ENCODE measurements around the gene CNTFR. TPM values are rescaled to one million over a fixed set of nuclear protein-coding genes. Genes with fewer than 3 reads are reported as not detected.

The CNTFR gene
- total and polyA plus RNA-seq, 2 of the 8 experiments (the other 6 are each of a cell fraction or from before 2014, with no cell fraction given) = 1.2 to 4.2 TPM

DNA sequence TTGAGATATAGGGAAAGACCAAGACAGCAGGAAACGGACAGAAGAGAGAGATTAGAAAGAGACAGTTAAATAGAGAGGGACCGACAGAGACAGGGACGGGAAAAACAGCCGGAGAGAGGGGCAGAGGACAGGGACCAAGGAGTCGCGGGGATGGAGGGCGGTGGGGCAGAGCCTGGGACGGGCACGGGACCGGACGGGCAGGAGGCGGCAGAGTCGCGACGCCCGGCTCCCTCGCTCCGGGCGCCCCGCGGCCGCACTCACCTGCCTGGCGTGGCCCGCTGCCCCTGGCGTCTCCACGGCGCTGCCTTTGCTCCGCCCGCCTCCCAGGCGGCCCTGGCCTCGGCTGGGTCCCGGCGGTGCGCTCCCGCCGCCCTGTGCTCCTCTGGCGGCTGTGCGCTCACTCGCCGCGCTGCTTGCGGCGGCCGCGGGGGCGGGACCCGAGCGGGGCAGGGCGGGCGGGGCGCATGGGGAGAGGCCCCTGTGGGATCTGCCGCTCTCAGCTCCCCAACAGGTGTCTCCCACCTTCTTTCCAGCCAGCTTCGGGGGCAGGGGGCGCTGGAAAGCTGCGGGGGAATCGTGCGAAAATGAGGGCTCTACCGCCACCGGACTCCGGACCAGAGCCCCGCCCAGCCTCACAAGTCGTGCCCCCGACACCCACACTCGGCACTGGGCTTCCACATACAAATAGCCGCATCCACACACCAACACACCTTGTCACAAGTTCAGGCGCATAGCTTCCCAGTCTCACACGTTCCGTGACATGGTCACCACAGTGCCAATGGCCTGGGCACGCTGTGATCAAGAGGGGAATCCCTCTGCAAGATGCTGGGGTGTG is 39.3 kb upstream of the CNTFR start, which contains the start of gene ARID3C (continued):
- no peak for TF ChIP-seq KDM1A (IDR thresholded peaks at IDR 0.05; ENCODE audit: borderline replicate concordance, low read length)
- TF ChIP-seq TCF12 (IDR thresholded peaks at IDR 0.05; ENCODE audit: low read depth, low read length) = no peak
- TF ChIP-seq CTBP2 (IDR thresholded peaks at IDR 0.05; ENCODE audit: borderline replicate concordance, insufficient read depth, insufficient read length, low read length) = no peak
- no peak for TF ChIP-seq JUN (IDR thresholded peaks at IDR 0.05; ENCODE audit: low read depth, low read length)
- TF ChIP-seq, protein P1, sequence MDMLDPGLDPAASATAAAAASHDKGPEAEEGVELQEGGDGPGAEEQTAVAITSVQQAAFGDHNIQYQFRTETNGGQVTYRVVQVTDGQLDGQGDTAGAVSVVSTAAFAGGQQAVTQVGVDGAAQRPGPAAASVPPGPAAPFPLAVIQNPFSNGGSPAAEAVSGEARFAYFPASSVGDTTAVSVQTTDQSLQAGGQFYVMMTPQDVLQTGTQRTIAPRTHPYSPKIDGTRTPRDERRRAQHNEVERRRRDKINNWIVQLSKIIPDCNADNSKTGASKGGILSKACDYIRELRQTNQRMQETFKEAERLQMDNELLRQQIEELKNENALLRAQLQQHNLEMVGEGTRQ (IDR thresholded peaks at IDR 0.05; ENCODE audit: low read length) = no peak
- TF ChIP-seq EGR1 (IDR thresholded peaks at IDR 0.05; ENCODE audit: borderline replicate concordance, low read depth, low read length) = no peak
- TF ChIP-seq SUZ12 (IDR thresholded peaks at IDR 0.05; ENCODE audit: low read length) = peak; percentile 79
- no peak for TF ChIP-seq FOSL1 (IDR thresholded peaks at IDR 0.05; ENCODE audit: insufficient read depth, low read depth, low read length)
- TF ChIP-seq, protein P2, sequence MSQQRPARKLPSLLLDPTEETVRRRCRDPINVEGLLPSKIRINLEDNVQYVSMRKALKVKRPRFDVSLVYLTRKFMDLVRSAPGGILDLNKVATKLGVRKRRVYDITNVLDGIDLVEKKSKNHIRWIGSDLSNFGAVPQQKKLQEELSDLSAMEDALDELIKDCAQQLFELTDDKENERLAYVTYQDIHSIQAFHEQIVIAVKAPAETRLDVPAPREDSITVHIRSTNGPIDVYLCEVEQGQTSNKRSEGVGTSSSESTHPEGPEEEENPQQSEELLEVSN (IDR thresholded peaks at IDR 0.05) = no peak; the same call in 1 of the 2 replicates
- no peak for TF ChIP-seq JUND (IDR thresholded peaks at IDR 0.05; ENCODE audit: low read length)
- no peak for TF ChIP-seq POU5F1 (IDR thresholded peaks at IDR 0.05; ENCODE audit: low read depth, low read length)
- TF ChIP-seq KDM4A (IDR thresholded peaks at IDR 0.05; ENCODE audit: low read depth, low read length, severe bottlenecking) = peak; percentile 91
- TF ChIP-seq GABPA (IDR thresholded peaks at IDR 0.05; ENCODE audit: borderline replicate concordance, insufficient read depth, low read length) = peak; percentile 48; the same call in 1 of the 2 replicates
- no peak for TF ChIP-seq BRCA1 (IDR thresholded peaks at IDR 0.05; ENCODE audit: low read depth, low read length)
- no peak for TF ChIP-seq NRF1 (IDR thresholded peaks at IDR 0.05; ENCODE audit: low read depth, low read length)

Measured in H1 (cell line).